ENCODE measurements around the gene NDUFA7.

DNA sequence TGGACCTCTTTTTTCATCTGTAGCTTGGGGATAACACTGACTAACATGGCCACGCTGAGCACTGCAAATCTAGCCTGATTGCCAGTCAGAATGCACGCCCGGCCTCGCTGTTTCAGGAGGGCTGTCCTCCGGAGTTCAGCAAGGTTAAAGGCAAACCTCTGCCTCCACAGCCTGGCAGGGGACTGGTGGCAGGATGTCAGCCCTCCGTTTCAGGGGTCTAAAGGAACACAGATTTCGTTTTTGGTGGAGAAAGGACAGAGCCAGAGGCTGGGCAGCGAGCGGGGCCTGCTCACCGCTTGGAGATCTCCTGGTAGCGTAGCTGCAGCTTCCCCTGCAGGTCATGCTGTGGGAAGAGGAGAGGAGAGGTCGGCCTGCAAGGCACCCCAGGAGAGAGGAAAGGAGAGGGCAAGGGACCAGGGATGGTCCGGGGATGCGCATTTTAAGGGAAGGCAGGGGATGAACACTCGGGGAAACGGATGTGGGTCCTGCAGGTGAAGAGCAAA is 560 bp downstream of the NDUFA7 start:
- TF ChIP-seq, protein P1, sequence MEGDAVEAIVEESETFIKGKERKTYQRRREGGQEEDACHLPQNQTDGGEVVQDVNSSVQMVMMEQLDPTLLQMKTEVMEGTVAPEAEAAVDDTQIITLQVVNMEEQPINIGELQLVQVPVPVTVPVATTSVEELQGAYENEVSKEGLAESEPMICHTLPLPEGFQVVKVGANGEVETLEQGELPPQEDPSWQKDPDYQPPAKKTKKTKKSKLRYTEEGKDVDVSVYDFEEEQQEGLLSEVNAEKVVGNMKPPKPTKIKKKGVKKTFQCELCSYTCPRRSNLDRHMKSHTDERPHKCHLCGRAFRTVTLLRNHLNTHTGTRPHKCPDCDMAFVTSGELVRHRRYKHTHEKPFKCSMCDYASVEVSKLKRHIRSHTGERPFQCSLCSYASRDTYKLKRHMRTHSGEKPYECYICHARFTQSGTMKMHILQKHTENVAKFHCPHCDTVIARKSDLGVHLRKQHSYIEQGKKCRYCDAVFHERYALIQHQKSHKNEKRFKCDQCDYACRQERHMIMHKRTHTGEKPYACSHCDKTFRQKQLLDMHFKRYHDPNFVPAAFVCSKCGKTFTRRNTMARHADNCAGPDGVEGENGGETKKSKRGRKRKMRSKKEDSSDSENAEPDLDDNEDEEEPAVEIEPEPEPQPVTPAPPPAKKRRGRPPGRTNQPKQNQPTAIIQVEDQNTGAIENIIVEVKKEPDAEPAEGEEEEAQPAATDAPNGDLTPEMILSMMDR (IDR thresholded peaks at IDR 0.05) = no peak
- no peak for TF ChIP-seq POLR2A (IDR thresholded peaks at IDR 0.05)
